Measurements from ENCODE around the gene CPSF6.
"Not testable (repeated sequence)": the region's sequence is repeated elsewhere in the genome, so short reads cannot be mapped to it uniquely, and the experiment has no call there.

CPSF6 gene

GRCh38 chr12:69239352-69239921 lies at the start of gene CPSF6:
CPSF6 (plus strand) TSS chr12:69239569; CDS start chr12:69239647, 78 bp downstream.
- peak; percentile 85 for DNase-seq (ENCODE audit: low read depth)

- DNase-seq (ENCODE audit: low read depth) = no peak
These were observed 42.8 kb upstream of the CPSF6 start for GRCh38 chr12:69196302-69197288.

GRCh38 chr12:69199976-69200375 lies 39.4 kb upstream of the CPSF6 start:
- DNase-seq (ENCODE audit: low read depth) = not testable (repeated sequence)

GRCh38 chr12:69204191-69204590 lies 35.2 kb upstream of the CPSF6 start:
- DNase-seq (ENCODE audit: low read depth) = no peak

- no peak for DNase-seq (ENCODE audit: low read depth)
These were observed 28.7 kb upstream of the CPSF6 start for GRCh38 chr12:69210661-69211060.

GRCh38 chr12:69211160-69211559 lies 28.2 kb upstream of the CPSF6 start:
- no peak for DNase-seq (ENCODE audit: low read depth)

GRCh38 chr12:69214169-69214568 lies 25.2 kb upstream of the CPSF6 start:
- no peak for DNase-seq (ENCODE audit: low read depth)

- no peak for DNase-seq (ENCODE audit: low read depth)
These were observed 14.0 kb upstream of the CPSF6 start for GRCh38 chr12:69225251-69225910.

- no peak for DNase-seq (ENCODE audit: low read depth)
These were observed 7.9 kb upstream of the CPSF6 start for GRCh38 chr12:69231479-69231878.

- DNase-seq (ENCODE audit: low read depth) = no peak
These were observed 599 bp upstream of the CPSF6 start for GRCh38 chr12:69238589-69239351.

GRCh38 chr12:69239922-69240630 lies 707 bp downstream of the CPSF6 start:
- DNase-seq (ENCODE audit: low read depth) = no peak

- DNase-seq (ENCODE audit: low read depth) = no peak
These were observed 1.2 kb downstream of the CPSF6 start for GRCh38 chr12:69240631-69240995.

GRCh38 chr12:69241438-69242092 lies 2.2 kb downstream of the CPSF6 start:
- no peak for DNase-seq (ENCODE audit: low read depth)

GRCh38 chr12:69243099-69244084 lies 4.0 kb downstream of the CPSF6 start:
- no peak for DNase-seq (ENCODE audit: low read depth)

- no peak for DNase-seq (ENCODE audit: low read depth)
These were observed 8.1 kb downstream of the CPSF6 start for GRCh38 chr12:69247268-69248018.

GRCh38 chr12:69252033-69252432 lies 12.7 kb downstream of the CPSF6 start:
- no peak for DNase-seq (ENCODE audit: low read depth)

GRCh38 chr12:69254046-69254445 lies 14.7 kb downstream of the CPSF6 start:
- DNase-seq (ENCODE audit: low read depth) = peak; percentile 25

- no peak for DNase-seq (ENCODE audit: low read depth)
These were observed 15.5 kb downstream of the CPSF6 start for GRCh38 chr12:69254862-69255261.

- DNase-seq (ENCODE audit: low read depth) = no peak
These were observed 19.3 kb downstream of the CPSF6 start for GRCh38 chr12:69258655-69259054.

All from stromal cell of bone marrow (primary cell).